ENCODE data around the gene FOLR3.
"Not testable (repeated sequence)": the region's sequence is repeated elsewhere in the genome, so short reads cannot be mapped to it uniquely, and the experiment has no call there.

FOLR3 gene

DNA sequence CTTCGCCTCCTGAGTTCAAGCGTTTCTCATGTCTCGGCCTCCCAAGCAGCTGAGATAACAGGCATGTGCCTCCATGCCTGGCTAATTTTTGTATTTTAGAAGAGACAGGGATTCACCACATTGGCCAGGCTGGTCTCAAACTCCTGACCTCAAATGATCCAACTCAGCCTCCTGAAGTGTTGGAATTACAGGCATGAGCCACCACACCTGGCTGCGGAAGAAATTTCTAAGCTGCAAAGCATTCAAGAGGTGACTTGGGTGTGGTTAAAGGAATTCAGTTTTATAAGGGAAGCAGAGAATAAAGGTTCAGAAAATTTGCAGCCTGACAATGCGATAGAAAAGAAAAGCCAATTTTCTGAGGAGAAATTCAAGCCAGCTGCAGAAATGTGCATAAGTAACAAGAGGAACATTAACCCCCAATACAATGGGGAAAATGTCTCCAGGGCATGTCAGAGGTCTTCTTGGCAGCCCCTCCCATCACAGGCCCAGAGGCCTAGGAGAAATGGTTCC lies 33.6 kb downstream of the FOLR3 start:
- DNase-seq: not testable (repeated sequence)

DNA sequence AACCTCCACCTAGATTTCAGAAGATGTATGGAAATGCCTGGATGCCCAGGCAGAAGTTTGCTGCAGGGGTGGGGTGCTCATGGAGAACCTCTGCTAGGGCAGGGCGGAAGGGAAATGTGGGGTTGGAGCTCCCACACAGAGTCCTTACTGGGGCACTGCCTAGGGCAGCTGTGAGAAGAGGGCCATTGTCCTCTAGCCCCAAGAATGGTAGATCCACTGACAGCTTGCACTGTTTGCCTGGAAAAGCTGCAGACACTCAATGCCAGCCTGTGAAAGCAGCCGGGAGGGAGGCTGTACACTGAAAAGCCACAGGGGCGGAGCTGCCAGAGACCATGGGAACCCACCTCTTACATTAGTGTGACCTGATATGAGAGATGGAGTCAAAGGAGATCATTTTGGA lies 34.2 kb downstream of the FOLR3 start:
- DNase-seq: peak in 4 of 14 donors; percentile 5 to 36 (median 16)

DNA sequence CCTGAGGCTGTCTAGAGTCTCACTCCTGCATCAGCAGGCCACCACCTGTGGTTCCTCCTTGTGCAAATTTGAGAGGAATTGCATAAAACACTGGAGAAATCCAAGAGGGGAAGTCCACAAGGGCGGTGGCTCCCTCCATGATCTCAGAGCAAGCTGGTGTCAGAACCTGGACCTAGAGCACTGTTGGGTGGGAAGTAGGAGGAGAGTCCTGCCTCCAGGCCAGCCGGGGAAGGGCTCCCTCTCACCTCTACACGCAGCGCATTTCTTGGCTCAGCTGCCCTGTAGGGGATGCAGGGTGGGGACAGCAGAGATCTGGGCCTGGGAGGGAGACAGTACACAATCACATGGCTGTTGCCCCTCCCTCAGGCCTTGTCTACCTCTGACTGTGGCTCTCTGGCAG lies 36.5 kb downstream of the FOLR3 start:
- DNase-seq: not testable (repeated sequence)

DNA sequence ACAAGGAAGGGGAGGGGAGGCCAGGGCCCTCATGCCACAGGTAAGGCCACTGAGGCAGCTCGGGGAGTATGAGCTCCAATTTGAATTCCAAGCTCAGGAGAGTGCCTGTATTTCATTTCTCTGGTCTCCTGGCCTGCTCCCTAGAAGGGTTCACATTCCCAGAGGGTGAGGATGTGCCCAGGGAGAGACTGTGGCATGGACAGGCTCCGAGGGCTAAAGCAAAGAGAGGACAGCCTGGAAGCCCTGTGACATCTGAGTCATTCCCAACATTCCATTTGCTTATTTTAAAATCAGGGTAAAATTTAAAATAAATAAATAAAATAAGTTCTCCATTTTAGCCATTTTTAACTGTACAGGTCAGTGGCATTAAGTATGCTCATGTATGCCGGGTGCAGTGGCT lies 37.8 kb downstream of the FOLR3 start:
- DNase-seq: no peak

DNA sequence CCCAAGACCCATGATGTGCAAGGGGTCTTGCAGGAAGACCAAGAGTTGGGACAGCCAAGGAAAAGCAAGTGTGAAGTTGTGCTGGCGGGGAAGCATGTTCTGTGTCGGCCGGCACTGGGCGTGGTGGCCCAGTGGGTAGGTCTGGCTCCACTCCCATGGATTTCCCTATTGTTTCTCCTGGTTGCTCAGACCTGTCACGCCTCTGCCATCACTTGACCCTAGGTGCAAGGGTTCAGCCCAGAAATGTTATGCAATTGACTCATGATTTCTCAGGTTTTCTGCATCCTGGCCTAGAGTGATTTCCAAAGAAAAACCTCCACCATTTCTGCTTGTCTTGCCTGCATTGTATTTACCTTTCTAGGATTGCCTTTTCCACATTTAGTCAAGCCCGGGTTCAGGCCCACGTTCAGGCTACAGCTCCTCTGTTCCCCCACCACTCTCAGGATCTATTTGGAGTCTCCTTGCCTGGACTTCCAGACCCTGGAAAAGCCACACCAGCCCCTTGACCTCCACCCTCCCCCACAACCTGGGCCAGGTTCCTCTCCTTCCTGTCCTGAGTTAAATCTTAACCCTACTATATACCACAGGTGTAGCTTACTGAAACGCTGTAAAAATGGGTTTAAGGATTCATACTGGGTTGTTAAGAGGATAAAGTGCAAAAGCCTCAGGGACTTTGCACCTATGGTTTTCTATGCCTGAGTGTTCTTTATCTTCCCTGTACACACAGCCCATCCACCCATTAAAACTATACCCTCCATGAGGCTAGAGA lies 39.0 kb downstream of the FOLR3 start:
- DNase-seq: no peak

DNA sequence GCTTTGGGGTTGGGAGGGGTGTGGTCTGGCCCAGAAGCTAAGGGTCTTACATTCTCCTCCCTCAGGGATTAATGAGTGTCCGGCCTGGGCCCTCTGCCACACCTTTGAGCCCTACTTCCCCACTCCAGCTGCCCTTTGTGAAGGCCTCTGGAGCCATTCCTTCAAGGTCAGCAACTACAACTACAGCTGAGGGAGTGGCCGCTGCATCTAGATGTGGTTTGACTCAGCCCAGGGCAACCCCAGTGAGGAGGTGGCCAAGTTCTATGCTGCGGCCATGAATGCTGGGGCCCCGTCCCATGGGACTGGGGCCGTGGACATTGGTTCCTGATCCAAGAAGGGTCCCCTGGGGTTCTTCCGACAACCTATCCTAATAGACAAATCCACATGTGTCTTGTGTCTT lies 42.1 kb downstream of the FOLR3 start:
- no peak for DNase-seq

DNA sequence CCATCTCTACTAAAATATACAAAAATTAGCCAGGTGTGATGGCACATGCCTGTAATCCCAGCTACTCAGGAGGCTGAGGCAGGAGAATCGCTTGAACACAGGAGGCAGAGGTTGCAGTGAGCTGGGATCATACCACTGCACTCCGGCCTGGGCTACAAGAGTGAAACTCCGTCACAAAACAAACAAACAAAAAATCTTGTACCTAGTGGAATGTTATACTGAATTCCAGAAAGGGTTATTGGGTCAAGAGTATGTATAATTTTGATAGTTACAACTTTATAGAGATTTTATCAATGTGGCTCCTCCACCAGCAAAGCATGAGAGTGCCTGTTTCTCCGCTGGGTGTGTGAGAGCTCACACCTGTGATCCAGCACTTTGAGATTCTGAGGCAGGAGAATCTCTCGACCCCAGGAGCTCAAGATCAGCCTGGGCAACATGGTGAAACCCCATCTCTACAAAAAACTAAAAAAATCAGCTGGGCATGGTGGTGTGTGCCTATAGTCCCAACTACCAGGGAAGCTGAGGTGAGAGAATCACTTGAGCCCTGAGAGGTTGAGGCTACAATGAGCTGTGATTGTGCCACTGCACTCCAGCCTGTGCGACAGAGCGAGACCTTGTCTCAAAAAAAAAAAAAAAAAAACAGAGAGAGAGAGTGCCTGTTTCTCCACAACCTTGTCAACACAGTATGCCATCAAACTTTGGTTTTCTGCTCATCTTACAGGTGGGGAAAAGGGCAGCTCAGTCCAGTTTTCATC lies 43.7 kb downstream of the FOLR3 start:
- no peak for DNase-seq

DNA sequence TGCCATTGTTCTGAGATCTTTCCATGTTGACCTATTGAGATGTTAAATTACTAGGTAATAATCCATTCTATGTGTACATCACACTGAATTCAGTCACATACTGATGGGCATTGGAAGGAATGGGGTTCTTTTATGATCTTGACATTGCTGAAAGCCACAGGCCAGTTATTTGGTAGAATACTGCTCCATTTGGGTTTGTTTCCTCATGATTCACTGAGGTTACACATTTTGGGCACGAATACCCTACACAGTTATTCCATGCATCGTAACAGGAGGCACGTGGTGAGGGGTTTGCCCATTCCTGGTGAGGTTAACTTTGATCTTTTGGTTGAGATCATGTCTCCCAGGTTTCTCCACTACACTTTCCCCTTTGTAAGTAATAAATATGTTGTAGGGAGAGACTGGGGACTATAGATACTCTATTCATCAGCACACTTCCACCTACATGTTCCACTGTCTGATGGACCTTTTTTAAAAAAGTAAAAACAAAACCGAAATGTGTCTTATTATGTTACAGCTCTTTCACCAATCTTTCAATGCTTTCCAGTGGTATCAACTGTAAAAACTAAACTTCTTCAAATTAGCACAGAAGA lies 44.4 kb downstream of the FOLR3 start:
- DNase-seq: no peak

DNA sequence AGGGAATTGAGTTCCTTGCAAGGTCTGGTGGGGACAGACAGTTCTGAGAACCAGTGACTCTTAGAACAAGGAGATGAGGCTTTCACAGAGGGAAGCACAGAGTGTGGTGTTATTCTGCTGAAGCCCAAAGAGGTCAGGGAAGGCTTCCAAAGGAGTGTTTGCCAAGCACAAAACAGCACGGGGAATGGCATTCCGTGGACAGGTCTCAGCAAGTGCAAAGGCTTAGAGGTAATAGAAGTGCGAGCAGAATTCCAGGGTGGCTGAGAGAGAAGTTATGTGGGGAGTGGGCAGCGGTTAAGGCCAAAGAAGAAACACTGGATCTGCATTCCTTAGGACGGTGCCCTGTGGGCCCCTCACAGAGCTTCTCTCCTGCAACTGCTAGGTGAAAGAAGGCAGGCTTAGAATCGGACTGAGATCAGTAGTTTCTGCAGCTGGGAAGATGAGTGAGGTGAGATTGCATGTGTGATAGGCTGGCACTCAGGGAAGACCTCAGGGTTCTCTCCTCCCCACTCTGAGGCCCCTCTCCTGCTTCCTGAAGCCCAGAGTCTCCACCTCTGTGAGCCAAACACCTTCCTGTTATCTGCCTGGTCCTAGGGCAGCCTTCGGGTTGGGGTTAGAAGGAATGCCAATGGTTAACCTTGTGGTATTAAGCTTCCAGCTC lies 45.5 kb downstream of the FOLR3 start:
- not testable (repeated sequence) for DNase-seq

DNA sequence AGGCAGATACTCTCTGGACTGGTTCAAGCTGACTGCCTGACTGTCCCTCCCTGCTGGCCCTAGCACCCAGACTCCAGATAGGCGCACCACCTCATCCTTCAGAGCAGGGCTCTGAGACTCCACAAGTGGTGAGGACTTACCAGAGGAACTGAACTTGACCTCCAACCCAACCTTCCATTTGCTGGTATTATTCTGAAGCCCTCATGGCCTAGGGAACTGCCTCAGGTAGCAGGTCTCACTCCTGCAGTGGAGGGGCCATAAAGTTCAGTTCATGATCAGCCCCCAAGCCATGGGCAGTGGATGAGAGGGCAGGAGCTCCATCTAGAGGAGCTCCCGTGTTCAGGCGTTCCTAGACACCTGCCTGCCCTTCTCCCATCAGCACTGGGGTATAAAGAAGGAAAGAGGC lies 46.0 kb downstream of the FOLR3 start:
- not testable (repeated sequence) for DNase-seq

DNA sequence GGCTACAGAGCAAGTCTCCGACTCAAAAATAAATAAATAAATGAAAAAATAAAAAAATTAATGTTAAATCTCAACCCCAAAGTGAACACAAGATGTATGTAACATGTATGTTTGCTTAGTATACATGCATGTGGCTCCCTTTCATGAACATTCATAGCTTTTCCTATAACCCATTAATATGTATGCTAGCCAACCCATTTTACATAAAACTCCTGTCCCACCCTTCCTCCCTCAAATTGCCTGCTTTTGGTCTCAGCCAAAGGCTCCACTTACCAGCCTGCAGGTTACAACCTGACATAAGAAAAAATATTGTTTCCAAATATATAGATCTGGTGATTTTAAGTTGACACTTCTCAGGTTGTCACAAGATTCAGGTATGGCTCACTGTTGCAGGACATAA lies 52.7 kb downstream of the FOLR3 start:
- no peak for DNase-seq
